WTC11 (cell line): ENCODE results near the gene CIT. TPM values are rescaled to one million over a fixed set of nuclear protein-coding genes. Genes with fewer than 3 reads are reported as not detected.

Experiments used
- ATAC-seq: fragments of 200-7000 bp; cut with Tn5 transposase; 2 replicates; pipeline ENCODE4 v1.10.0; 2021; ENCODE audit warnings: mild to moderate bottlenecking, moderate library complexity
- CTCF ChIA-PET: fragments of 300-600 bp; sonication (Branson Sonifier 250); formaldehyde crosslinking; loops from one replicate; lab custom pipeline; 2021; ENCODE audit warnings: antibody characterized with exemption; lab: Charles Lee
- POLR2A ChIA-PET: fragments of 350-600 bp; sonication (Branson Sonifier 250); formaldehyde crosslinking; loops from one replicate; lab custom pipeline; 2021; ENCODE audit warnings: antibody characterized with exemption; lab: Charles Lee
- DNase-seq: peaks from one replicate; pipeline ENCODE4 v3.0.0; 2021; ENCODE audit warnings: low spot score
- H3K27ac Mint-ChIP-seq: 2 replicates; pipeline ENCODE4 v1.8.0; 2021; ENCODE audit warnings: mixed read lengths
- H3K27me3 Mint-ChIP-seq: 2 replicates; pipeline ENCODE4 v1.8.0; 2021; ENCODE audit warnings: low read depth, mild to moderate bottlenecking, moderate library complexity, mixed read lengths
- H3K36me3 Mint-ChIP-seq: 2 replicates; pipeline ENCODE4 v1.8.0; 2021; ENCODE audit warnings: mixed read lengths
- H3K4me1 Mint-ChIP-seq: 2 replicates; pipeline ENCODE4 v1.8.0; 2022; ENCODE audit warnings: mixed read lengths
- H3K4me3 Mint-ChIP-seq: 2 replicates; pipeline ENCODE4 v1.8.0; 2021; ENCODE audit warnings: mild to moderate bottlenecking, moderate library complexity, mixed read lengths
- H3K9me3 Mint-ChIP-seq: 2 replicates; pipeline ENCODE4 v1.8.0; 2021; ENCODE audit warnings: mixed read lengths
- CREM ChIP-seq: sonication (generic); formaldehyde crosslinking; IDR thresholded peaks from 2 replicates; pipeline ENCODE4 v1.8.1; 2022; ENCODE audit warnings: mild to moderate bottlenecking, missing genetic modification reagents, moderate library complexity
- IRF2 ChIP-seq: sonication (generic); formaldehyde crosslinking; IDR thresholded peaks from 2 replicates; pipeline ENCODE4 v1.8.0; 2022; ENCODE audit warnings: low read depth, missing genetic modification reagents, borderline replicate concordance
- MXD4 ChIP-seq: fragments of 250-450 bp; sonication (Bioruptor Pico); IDR thresholded peaks from 2 replicates; pipeline ENCODE4 v1.8.0; 2021; ENCODE audit warnings: mild to moderate bottlenecking, moderate library complexity, borderline replicate concordance
- NFE2L1 ChIP-seq: sonication (generic); formaldehyde crosslinking; IDR thresholded peaks from 2 replicates; pipeline ENCODE4 v1.8.1; 2023; ENCODE audit warnings: missing genetic modification reagents
- NR3C1 ChIP-seq: sonication (generic); formaldehyde crosslinking; conservative IDR thresholded peaks from 2 replicates; pipeline ENCODE4 v1.8.1; 2023; ENCODE audit warnings: low read depth, mild to moderate bottlenecking, missing genetic modification reagents
- OVOL2 ChIP-seq: fragments of 250-450 bp; sonication (Bioruptor Pico); IDR thresholded peaks from 2 replicates; pipeline ENCODE4 v1.9.0; 2021; ENCODE audit warnings: mild to moderate bottlenecking, borderline replicate concordance
- SMAD4 ChIP-seq: sonication (generic); formaldehyde crosslinking; IDR thresholded peaks from 2 replicates; pipeline ENCODE4 v1.8.0; 2022; ENCODE audit warnings: mild to moderate bottlenecking, missing genetic modification reagents
- TEAD1 ChIP-seq: sonication (generic); formaldehyde crosslinking; IDR thresholded peaks from 2 replicates; pipeline ENCODE4 v1.8.0; 2022; ENCODE audit warnings: mild to moderate bottlenecking, missing genetic modification reagents
- TEAD4 ChIP-seq: sonication (generic); formaldehyde crosslinking; IDR thresholded peaks from 2 replicates; pipeline ENCODE4 v1.8.0; 2022; ENCODE audit warnings: mild to moderate bottlenecking, missing genetic modification reagents
- ZNF138 ChIP-seq: sonication (generic); formaldehyde crosslinking; conservative IDR thresholded peaks from 2 replicates; pipeline ENCODE4 v1.8.1; 2022; ENCODE audit warnings: mild to moderate bottlenecking, moderate library complexity, missing genetic modification reagents
- ZNF219 ChIP-seq: sonication (generic); formaldehyde crosslinking; IDR thresholded peaks from 2 replicates; pipeline ENCODE4 v1.8.0; 2023; ENCODE audit warnings: missing genetic modification reagents, mild to moderate bottlenecking, borderline replicate concordance
- ZNF416 ChIP-seq: fragments of 250-450 bp; sonication (Bioruptor Pico); IDR thresholded peaks from 2 replicates; pipeline ENCODE4 v1.9.0; 2021; ENCODE audit warnings: mild to moderate bottlenecking, inconsistent platforms
- total RNA-seq: library from RNA; stranded (reverse); gene quantifications from 3 replicates; pipeline ENCODE4 v1.2.3, GENCODE V29; 2021
- TF ChIP-seq, protein P1 (sequence below): fragments of 250-450 bp; sonication (Bioruptor Pico); IDR thresholded peaks from 2 replicates; pipeline ENCODE4 v1.9.0; 2021; ENCODE audit warnings: mild to moderate bottlenecking
- TF ChIP-seq, protein P2 (sequence below): sonication (generic); formaldehyde crosslinking; IDR thresholded peaks from 2 replicates; pipeline ENCODE4 v1.8.1; 2023; ENCODE audit warnings: mild to moderate bottlenecking, missing genetic modification reagents, moderate library complexity
- TF ChIP-seq, protein P3 (sequence below): sonication (generic); formaldehyde crosslinking; IDR thresholded peaks from 2 replicates; pipeline ENCODE4 v1.8.0; 2022; ENCODE audit warnings: mild to moderate bottlenecking, missing genetic modification reagents
- TF ChIP-seq, protein P4 (sequence below): sonication (generic); formaldehyde crosslinking; IDR thresholded peaks from 2 replicates; pipeline ENCODE4 v1.8.0; 2022; ENCODE audit warnings: mild to moderate bottlenecking, missing genetic modification reagents
- TF ChIP-seq, protein P5 (sequence below): sonication (generic); formaldehyde crosslinking; IDR thresholded peaks from 2 replicates; pipeline ENCODE4 v1.8.0; 2023; ENCODE audit warnings: missing genetic modification reagents
- TF ChIP-seq, protein P6 (sequence below): sonication (generic); formaldehyde crosslinking; IDR thresholded peaks from 2 replicates; pipeline ENCODE4 v1.8.1; 2022; ENCODE audit warnings: mild to moderate bottlenecking, missing genetic modification reagents, moderate library complexity, borderline replicate concordance
- TF ChIP-seq, protein P7 (sequence below): fragments of 250-450 bp; sonication (Bioruptor Pico); IDR thresholded peaks from 2 replicates; pipeline ENCODE4 v2.1.2; 2022; ENCODE audit warnings: mild to moderate bottlenecking, moderate library complexity
- TF ChIP-seq, protein P8 (sequence below): fragments of 250-450 bp; sonication (Bioruptor Pico); IDR thresholded peaks from 2 replicates; pipeline ENCODE4 v1.9.0; 2021; ENCODE audit warnings: mild to moderate bottlenecking
- TF ChIP-seq, protein P9 (sequence below): fragments of 200-600 bp; IDR thresholded peaks from 2 replicates; pipeline ENCODE4 v1.8.0; 2022; ENCODE audit warnings: antibody characterized with exemption

CIT gene
- total RNA-seq, 1 experiment from 2014 or later: 65.4 TPM

DNA sequence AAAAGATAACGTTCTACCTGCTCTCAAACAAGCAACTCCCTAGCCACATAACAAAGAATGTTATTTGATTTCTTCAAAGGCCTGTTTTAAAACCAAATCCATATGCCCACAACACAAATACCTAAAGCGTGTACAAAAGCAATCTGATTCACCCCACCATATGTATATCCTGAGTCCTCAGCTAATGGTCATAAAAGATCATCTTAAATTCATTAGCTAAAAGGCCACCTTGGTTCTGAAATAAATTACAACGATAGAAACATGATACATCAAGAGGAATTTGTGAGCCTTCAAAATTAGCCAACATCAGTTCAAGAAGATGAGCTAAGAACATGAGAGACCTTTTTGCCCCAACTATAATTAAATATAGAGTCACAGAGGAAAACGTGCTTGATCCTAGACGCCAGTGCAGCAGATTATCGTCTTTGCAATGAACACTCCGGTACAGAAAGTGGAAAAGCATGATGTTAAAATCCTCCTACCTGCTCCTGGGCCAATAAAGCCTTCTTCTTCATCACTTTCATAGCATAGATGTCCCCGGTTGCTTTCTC lies 20.0 kb downstream of the CIT start:
- DNase-seq: no peak
- Mint-ChIP-seq H3K4me1 (no peaks in the 10 kb centered on the region), H3K36me3 (peaks cover 36% of the 10 kb centered on the region)

DNA sequence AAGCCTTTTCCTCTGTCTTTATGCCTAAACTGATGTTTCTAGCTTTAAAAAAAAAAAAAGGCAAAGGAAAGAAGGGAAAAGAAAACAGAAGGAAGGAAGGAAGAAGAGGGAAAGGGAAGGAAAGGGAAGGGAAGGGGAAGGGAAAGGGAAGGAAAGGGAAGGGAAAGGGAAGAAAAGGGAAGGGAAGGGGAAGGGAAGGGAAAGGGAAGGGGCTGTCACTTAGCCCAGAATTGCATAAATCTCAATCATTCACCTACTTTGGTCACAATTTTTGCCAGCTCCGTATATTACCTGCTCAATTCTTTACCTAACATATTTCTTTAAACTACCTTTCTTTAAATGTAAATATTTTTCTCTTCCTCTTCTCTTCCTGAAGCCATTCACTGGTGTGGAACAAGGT lies 26.8 kb downstream of the CIT start:
- ChIA-PET CTCF (no interaction called here), POLR2A (interaction anchor here (0.6 kb wide), 1 partner anchor 12 kb away, joined by 3 read pairs; no protein-coding TSS in a partner anchor)
- H3K4me3 Mint-ChIP-seq: no peak overlapping the region
- DNase-seq (no peak), ATAC-seq (no peak)
- H3K27ac Mint-ChIP-seq: no peak overlapping the region
- H3K27me3 Mint-ChIP-seq: no peaks in the 10 kb centered on the region
- no peaks in the 10 kb centered on the region for H3K9me3 Mint-ChIP-seq
- H3K4me1 Mint-ChIP-seq: no peaks in the 10 kb centered on the region
- peaks cover 57% of the 10 kb centered on the region for H3K36me3 Mint-ChIP-seq
- no peak for TF ChIP-seq ZNF138
- TF ChIP-seq SMAD4: no peak
- no peak for TF ChIP-seq IRF2 (CRISPR knock-in tag)
- TF ChIP-seq CREM (CRISPR knock-in tag): no peak
- TF ChIP-seq, protein P1, sequence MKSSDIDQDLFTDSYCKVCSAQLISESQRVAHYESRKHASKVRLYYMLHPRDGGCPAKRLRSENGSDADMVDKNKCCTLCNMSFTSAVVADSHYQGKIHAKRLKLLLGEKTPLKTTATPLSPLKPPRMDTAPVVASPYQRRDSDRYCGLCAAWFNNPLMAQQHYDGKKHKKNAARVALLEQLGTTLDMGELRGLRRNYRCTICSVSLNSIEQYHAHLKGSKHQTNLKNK (CRISPR knock-in tag): no peak
- TF ChIP-seq NR3C1 (CRISPR knock-in tag): no peak
- no peak for TF ChIP-seq TEAD4
- TF ChIP-seq, protein P2, sequence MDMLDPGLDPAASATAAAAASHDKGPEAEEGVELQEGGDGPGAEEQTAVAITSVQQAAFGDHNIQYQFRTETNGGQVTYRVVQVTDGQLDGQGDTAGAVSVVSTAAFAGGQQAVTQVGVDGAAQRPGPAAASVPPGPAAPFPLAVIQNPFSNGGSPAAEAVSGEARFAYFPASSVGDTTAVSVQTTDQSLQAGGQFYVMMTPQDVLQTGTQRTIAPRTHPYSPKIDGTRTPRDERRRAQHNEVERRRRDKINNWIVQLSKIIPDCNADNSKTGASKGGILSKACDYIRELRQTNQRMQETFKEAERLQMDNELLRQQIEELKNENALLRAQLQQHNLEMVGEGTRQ (CRISPR knock-in tag): no peak
- TF ChIP-seq, protein P3, sequence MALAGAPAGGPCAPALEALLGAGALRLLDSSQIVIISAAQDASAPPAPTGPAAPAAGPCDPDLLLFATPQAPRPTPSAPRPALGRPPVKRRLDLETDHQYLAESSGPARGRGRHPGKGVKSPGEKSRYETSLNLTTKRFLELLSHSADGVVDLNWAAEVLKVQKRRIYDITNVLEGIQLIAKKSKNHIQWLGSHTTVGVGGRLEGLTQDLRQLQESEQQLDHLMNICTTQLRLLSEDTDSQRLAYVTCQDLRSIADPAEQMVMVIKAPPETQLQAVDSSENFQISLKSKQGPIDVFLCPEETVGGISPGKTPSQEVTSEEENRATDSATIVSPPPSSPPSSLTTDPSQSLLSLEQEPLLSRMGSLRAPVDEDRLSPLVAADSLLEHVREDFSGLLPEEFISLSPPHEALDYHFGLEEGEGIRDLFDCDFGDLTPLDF (CRISPR knock-in tag): no peak
- no peak for TF ChIP-seq OVOL2 (CRISPR knock-in tag)
- no peak for TF ChIP-seq ZNF219
- no peak for TF ChIP-seq TEAD1

More for the DNA sequence above, 20.0 kb downstream of the CIT start:
- Mint-ChIP-seq H3K27ac (no peak overlapping the region), H3K27me3 (no peaks in the 10 kb centered on the region), H3K4me3 (no peak overlapping the region), H3K9me3 (no peaks in the 10 kb centered on the region)
- ChIA-PET CTCF (interaction anchor here (0.7 kb wide), 1 partner anchor 189 kb away, joined by 3 read pairs; the partner anchor contains the start of gene PRKAB1), POLR2A (no interaction called here)
- ATAC-seq: no peak
- TF ChIP-seq NFE2L1 (CRISPR knock-in tag) (no peak), MXD4 (CRISPR knock-in tag) (no peak), ZNF416 (no peak)
- TF ChIP-seq, protein P4, sequence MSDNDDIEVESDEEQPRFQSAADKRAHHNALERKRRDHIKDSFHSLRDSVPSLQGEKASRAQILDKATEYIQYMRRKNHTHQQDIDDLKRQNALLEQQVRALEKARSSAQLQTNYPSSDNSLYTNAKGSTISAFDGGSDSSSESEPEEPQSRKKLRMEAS (CRISPR knock-in tag): no peak
- TF ChIP-seq, protein P5, sequence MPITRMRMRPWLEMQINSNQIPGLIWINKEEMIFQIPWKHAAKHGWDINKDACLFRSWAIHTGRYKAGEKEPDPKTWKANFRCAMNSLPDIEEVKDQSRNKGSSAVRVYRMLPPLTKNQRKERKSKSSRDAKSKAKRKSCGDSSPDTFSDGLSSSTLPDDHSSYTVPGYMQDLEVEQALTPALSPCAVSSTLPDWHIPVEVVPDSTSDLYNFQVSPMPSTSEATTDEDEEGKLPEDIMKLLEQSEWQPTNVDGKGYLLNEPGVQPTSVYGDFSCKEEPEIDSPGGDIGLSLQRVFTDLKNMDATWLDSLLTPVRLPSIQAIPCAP: no peak
- TF ChIP-seq, protein P6, sequence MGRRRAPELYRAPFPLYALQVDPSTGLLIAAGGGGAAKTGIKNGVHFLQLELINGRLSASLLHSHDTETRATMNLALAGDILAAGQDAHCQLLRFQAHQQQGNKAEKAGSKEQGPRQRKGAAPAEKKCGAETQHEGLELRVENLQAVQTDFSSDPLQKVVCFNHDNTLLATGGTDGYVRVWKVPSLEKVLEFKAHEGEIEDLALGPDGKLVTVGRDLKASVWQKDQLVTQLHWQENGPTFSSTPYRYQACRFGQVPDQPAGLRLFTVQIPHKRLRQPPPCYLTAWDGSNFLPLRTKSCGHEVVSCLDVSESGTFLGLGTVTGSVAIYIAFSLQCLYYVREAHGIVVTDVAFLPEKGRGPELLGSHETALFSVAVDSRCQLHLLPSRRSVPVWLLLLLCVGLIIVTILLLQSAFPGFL (CRISPR knock-in tag): no peak
- TF ChIP-seq, protein P7, sequence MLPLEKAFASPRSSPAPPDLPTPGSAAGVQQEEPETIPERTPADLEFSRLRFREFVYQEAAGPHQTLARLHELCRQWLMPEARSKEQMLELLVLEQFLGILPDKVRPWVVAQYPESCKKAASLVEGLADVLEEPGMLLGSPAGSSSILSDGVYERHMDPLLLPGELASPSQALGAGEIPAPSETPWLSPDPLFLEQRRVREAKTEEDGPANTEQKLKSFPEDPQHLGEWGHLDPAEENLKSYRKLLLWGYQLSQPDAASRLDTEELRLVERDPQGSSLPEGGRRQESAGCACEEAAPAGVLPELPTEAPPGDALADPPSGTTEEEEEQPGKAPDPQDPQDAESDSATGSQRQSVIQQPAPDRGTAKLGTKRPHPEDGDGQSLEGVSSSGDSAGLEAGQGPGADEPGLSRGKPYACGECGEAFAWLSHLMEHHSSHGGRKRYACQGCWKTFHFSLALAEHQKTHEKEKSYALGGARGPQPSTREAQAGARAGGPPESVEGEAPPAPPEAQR: no peak
- TF ChIP-seq, protein P8, sequence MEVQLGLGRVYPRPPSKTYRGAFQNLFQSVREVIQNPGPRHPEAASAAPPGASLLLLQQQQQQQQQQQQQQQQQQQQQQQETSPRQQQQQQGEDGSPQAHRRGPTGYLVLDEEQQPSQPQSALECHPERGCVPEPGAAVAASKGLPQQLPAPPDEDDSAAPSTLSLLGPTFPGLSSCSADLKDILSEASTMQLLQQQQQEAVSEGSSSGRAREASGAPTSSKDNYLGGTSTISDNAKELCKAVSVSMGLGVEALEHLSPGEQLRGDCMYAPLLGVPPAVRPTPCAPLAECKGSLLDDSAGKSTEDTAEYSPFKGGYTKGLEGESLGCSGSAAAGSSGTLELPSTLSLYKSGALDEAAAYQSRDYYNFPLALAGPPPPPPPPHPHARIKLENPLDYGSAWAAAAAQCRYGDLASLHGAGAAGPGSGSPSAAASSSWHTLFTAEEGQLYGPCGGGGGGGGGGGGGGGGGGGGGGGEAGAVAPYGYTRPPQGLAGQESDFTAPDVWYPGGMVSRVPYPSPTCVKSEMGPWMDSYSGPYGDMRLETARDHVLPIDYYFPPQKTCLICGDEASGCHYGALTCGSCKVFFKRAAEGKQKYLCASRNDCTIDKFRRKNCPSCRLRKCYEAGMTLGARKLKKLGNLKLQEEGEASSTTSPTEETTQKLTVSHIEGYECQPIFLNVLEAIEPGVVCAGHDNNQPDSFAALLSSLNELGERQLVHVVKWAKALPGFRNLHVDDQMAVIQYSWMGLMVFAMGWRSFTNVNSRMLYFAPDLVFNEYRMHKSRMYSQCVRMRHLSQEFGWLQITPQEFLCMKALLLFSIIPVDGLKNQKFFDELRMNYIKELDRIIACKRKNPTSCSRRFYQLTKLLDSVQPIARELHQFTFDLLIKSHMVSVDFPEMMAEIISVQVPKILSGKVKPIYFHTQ: no peak
- TF ChIP-seq, protein P9, sequence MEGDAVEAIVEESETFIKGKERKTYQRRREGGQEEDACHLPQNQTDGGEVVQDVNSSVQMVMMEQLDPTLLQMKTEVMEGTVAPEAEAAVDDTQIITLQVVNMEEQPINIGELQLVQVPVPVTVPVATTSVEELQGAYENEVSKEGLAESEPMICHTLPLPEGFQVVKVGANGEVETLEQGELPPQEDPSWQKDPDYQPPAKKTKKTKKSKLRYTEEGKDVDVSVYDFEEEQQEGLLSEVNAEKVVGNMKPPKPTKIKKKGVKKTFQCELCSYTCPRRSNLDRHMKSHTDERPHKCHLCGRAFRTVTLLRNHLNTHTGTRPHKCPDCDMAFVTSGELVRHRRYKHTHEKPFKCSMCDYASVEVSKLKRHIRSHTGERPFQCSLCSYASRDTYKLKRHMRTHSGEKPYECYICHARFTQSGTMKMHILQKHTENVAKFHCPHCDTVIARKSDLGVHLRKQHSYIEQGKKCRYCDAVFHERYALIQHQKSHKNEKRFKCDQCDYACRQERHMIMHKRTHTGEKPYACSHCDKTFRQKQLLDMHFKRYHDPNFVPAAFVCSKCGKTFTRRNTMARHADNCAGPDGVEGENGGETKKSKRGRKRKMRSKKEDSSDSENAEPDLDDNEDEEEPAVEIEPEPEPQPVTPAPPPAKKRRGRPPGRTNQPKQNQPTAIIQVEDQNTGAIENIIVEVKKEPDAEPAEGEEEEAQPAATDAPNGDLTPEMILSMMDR: no peak
